Muscle layer of colon (tissue), 2 donors: ENCODE results near the gene EXO5.

Source experiments
- H3K27ac ChIP-seq: one replicate; pipeline ENCODE4 v1.7.0; 2013; ENCODE audit warnings: low read depth, mild to moderate bottlenecking, low read length, moderate library complexity
- H3K27me3 ChIP-seq, 2 donors: one replicate each; pipeline ENCODE4 v1.7.0; 2013; ENCODE audit warnings: low read length in 2 of 2, mild to moderate bottlenecking in 2 of 2; ENCODE audit not compliant: insufficient read depth in 2 of 2, control insufficient read depth in 1 of 2
- H3K36me3 ChIP-seq: one replicate; pipeline ENCODE4 v1.7.0; 2013; ENCODE audit warnings: mild to moderate bottlenecking, low read length; ENCODE audit not compliant: insufficient read depth
- H3K4me1 ChIP-seq: one replicate; pipeline ENCODE4 v1.7.0; 2013; ENCODE audit warnings: mild to moderate bottlenecking, low read length; ENCODE audit not compliant: insufficient read depth
- H3K4me3 ChIP-seq, 2 donors: one replicate each; pipeline ENCODE4 v1.7.0; 2013; ENCODE audit warnings: low read length in 2 of 2, low read depth in 1 of 2, mild to moderate bottlenecking in 1 of 2, moderate library complexity in 1 of 2
- H3K9ac ChIP-seq: one replicate; pipeline ENCODE4 v1.7.0; 2013; ENCODE audit warnings: low read length
- H3K9me3 ChIP-seq: one replicate; pipeline ENCODE4 v1.7.0; 2013; ENCODE audit warnings: mild to moderate bottlenecking, low read length
- donor health status: abdominal sarcoma.
- donor health status: Adenocarcinoma of cecum.

EXO5 gene

DNA sequence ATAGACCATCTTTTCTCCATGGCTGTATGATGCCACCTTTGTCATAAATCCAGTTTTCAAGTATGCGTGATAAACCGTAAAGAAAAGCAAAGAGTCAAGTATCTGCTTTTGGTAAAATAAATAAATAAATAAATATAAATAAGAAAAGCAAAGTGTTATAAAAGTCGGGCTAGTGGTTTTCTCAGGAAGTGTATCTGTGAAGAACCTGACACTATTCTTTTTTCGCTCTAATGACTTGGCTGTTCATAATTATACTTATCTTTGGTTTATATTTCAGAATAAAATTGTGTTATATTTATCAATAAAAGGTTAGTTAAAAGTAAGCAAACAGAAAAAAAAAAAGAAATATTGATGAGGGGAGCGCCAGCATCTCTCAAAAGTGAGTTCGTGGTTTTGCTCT lies 594 bp upstream of the EXO5 start:
- Histone ChIP-seq H3K36me3 (no peaks in the 10 kb centered on the region), H3K4me3 (peak overlapping the region; percentile 43 to 72), H3K9me3 (peaks cover 5% of the 10 kb centered on the region), H3K9ac (peak overlapping the region; percentile 74), H3K27me3 (no peaks in the 10 kb centered on the region), H3K27ac (peak overlapping the region; percentile 5), H3K4me1 (peaks cover 9% of the 10 kb centered on the region)

DNA sequence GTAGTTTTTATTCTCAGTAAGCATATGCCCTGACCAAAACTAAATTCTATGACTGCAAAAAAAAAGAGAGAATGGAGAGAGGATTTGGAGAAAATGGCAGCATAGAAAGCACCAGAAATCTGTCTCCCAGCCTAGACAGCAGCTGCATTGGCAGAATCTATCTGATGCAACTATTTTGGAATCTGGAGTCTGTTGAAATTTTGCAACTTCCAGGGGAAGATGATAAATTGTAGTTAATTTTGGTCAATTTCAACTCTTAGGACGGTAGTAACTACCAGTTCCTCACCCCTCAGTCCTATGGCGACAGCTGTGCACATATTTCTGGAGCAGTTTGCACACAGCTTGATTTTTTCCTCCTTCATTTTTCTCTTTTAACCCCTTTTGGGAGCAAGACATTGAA lies 10.9 kb downstream of the EXO5 start:
- Histone ChIP-seq H3K27me3 (no peaks in the 10 kb centered on the region), H3K4me3 (no peak overlapping the region), H3K36me3 (peaks cover 16% of the 10 kb centered on the region), H3K9me3 (peaks cover 6% of the 10 kb centered on the region), H3K27ac (no peak overlapping the region), H3K9ac (no peak overlapping the region), H3K4me1 (no peaks in the 10 kb centered on the region)

DNA sequence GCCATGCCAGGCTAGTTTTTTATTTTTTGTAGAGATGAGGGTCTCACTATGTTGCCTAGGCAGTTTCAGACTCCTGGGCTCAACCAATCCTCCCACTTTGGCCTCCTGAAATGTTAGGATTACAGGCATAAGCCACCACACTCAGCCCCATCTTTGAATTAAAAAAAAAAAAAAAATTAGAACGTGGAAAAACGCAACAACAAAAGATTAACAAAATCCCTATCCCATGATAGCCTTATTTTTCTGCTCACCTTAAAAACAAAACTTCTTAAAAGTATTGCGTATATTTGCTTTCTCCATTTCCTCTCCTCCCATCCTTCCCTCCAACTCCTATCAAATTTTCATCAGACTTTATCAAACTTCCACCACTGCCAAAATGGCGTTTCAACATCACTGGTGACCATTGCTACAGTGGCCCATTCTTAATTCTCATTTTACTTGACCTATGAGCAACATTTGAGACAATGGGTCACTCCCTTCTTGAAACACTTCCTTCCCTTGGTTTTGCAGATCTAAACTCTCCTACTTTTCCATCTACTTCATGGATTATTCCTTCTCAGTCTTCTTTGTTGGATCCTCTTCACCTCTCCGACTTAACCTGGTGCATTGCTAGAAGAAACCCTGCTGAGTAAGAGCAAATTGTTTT lies 22.3 kb downstream of the EXO5 start:
- H3K9me3 ChIP-seq = no peaks in the 10 kb centered on the region
- peak overlapping the region; percentile 81 for H3K27ac ChIP-seq
- peaks cover 13% of the 10 kb centered on the region for H3K4me1 ChIP-seq
- H3K4me3 ChIP-seq = peak overlapping the region; percentile 57 to 96
- no peaks in the 10 kb centered on the region for H3K36me3 ChIP-seq
- H3K9ac ChIP-seq = peak overlapping the region; percentile 72
- H3K27me3 ChIP-seq = no peaks in the 10 kb centered on the region

DNA sequence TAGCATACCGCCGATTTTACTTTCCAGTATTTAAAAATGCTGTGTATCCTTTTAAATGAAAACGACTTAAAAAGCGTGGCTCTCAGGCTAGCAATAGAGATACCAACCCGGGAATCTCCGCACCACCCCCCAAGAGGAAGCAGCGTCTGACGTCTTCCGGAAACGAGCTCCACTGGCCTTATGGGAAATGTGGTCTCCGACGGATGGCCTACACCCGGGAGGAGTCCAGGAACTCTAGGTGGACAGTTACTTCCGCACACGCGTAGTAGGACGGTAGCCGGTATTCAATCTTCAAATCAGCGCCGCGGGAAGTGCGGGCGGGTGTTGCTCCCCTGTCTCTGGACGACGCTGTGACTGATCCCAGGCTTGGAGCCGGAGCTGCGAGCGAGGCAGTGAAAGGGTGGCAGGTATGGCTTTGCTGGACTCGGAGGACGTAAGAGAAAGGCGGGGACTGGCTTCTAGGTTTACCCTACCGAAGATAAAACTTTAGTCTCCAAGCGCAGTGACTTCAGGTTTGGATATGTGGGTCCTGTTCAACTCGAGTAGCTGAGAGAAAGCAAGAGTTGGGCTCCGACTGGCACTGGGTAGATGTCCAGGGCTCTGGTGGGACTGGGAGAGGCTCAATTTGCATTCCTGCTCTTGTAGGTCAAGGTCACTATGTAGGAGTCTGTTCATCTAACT lies 23.0 kb downstream of the EXO5 start, which contains the start of gene ZNF684:
ZNF684 (plus strand) TSS at position 257 of the 681 bp plus-strand sequence. CDS start 1,530 bp downstream, outside the sequence.
- peak within 1 kb of the TSS; percentile 81 for H3K27ac ChIP-seq
- no peaks in the 10 kb centered on the region for H3K27me3 ChIP-seq
- H3K4me3 ChIP-seq = peak within 1 kb of the TSS; percentile 57 to 96
- H3K36me3 ChIP-seq = no peaks in the 10 kb centered on the region
- peak within 1 kb of the TSS; percentile 72 for H3K9ac ChIP-seq
- H3K4me1 ChIP-seq = peaks cover 13% of the 10 kb centered on the region
- H3K9me3 ChIP-seq = no peaks in the 10 kb centered on the region

DNA sequence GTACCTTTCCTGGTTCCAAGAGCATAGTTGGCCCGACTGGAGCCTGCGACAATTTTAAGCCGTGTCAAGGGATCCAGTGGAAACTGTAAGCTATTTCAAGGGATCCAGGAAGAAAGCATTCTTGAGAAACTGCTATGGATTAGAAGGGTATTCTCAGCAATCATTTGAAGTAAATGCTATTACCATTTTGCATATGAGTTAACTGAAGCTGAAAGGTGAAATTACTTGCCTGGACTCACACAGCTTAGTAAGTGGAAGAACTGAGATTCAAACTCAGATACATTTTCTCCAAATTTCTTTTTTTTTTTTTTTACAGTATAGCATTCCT lies 23.5 kb downstream of the EXO5 start:
- Histone ChIP-seq H3K9me3 (no peaks in the 10 kb centered on the region), H3K9ac (peak overlapping the region; percentile 72), H3K36me3 (no peaks in the 10 kb centered on the region), H3K4me1 (peaks cover 13% of the 10 kb centered on the region), H3K27me3 (no peaks in the 10 kb centered on the region), H3K4me3 (peak overlapping the region; percentile 57 to 96), H3K27ac (no peak overlapping the region)

DNA sequence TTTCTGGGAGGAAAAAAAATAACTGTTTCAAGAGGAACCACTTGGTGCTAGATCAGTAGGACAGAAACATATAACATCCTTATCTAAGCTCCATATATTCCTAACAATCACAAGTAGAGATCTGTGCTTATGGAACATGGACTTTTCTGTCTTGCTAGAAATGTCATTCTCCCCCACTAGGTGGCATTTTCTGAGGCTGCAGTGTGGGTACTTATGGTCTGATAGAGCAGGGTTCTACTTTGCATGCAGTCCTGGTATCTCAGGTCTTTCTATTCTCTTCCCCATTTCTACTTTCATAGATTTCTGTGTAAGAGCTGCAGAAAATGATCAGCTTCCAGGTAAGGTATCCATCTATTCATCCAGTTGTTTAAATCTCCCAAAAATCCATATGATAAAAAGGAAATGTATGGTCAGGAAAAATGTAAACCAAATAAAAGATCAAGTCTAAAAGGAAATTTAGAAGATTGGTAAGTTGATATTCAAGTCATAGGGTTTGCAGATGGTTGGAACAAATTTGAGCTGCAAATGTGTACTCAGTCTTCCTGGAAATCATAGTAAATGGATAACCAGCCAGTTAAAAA lies 24.4 kb downstream of the EXO5 start:
- H3K4me3 ChIP-seq = no peak overlapping the region
- no peaks in the 10 kb centered on the region for H3K9me3 ChIP-seq
- no peak overlapping the region for H3K27ac ChIP-seq
- peaks cover 13% of the 10 kb centered on the region for H3K4me1 ChIP-seq
- no peaks in the 10 kb centered on the region for H3K27me3 ChIP-seq
- H3K36me3 ChIP-seq = no peaks in the 10 kb centered on the region
- H3K9ac ChIP-seq = no peak overlapping the region

DNA sequence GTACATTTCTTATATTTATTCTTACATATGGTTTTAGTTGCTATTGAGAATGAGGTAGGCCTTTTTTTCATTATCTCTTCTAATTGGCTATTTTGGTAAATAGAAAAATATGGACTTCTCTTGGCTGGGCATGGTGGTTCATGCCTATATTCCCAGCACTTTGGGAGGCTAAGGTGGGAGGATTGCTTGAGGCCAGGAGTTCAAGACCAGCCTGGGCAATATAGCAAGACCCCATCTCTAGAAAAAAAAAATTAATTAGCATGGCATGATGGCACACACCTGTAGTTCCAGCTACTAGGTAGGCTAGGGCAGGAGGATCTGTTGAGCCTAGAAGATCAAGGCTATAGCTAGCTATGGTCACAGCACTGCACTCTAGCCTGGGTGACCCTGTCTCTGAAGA lies 26.0 kb downstream of the EXO5 start:
- no peak overlapping the region for H3K4me3 ChIP-seq
- H3K9me3 ChIP-seq = no peaks in the 10 kb centered on the region
- H3K4me1 ChIP-seq = peaks cover 13% of the 10 kb centered on the region
- no peaks in the 10 kb centered on the region for H3K27me3 ChIP-seq
- H3K27ac ChIP-seq = no peak overlapping the region
- no peak overlapping the region for H3K9ac ChIP-seq
- H3K36me3 ChIP-seq = no peaks in the 10 kb centered on the region

DNA sequence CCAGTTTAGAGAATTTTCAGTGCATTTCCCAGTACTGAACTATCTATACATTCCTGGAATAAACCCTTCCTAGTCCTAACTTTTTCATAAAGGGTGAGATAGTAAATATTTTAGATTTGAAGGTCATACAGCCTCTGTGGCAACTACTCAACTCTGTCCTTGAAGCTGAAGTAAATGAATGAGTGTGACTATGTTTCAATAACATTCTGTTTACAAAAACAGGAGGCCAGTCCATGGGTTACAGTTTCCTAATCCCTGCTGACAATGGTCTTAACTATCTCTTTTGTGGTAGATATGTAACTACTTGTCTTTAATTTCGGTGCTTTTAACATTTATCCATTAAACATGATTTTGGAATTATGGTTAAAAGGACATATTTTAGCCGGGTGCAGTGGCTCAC lies 27.2 kb downstream of the EXO5 start:
- Histone ChIP-seq H3K36me3 (peaks cover 7% of the 10 kb centered on the region), H3K9me3 (no peaks in the 10 kb centered on the region), H3K27ac (no peak overlapping the region), H3K27me3 (no peaks in the 10 kb centered on the region), H3K9ac (no peak overlapping the region), H3K4me1 (peaks cover 12% of the 10 kb centered on the region), H3K4me3 (no peak overlapping the region)

DNA sequence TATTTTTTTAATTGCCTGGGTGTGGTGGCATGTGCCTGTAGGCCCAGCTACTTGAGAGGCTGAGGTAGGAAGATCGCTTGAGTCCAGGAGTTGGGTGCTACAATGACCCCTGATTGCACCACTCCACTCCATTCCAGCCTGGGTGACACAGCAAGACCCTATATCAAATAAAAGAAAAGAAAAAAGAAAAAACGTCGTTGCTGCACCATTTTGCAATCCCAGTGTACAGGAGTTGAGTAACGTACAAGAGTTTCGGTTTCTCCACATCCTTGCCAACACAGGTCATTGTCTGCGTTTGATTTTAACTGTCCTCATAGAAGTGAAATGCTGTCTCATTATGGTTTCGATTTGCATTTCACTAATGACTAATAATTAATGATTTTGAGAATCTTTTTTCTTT lies 30.8 kb downstream of the EXO5 start:
- Histone ChIP-seq H3K27ac (no peak overlapping the region), H3K27me3 (no peaks in the 10 kb centered on the region), H3K4me3 (no peak overlapping the region), H3K9ac (no peak overlapping the region), H3K36me3 (peaks cover 26% of the 10 kb centered on the region), H3K4me1 (no peaks in the 10 kb centered on the region), H3K9me3 (no peaks in the 10 kb centered on the region)

DNA sequence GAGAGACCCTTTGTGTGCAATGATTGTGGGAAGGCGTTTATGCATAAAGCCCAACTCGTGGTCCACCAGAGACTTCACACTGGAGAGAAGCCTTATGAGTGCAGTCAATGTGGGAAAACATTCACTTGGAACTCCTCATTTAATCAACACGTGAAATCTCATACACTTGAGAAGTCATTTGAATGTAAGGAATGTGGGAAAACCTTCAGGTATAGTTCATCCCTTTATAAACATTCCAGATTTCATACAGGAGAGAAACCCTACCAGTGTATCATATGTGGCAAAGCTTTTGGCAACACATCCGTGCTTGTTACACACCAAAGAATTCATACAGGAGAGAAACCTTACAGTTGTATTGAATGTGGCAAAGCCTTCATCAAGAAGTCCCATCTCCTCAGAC lies 38.4 kb downstream of the EXO5 start:
- peaks cover 11% of the 10 kb centered on the region for H3K9me3 ChIP-seq

DNA sequence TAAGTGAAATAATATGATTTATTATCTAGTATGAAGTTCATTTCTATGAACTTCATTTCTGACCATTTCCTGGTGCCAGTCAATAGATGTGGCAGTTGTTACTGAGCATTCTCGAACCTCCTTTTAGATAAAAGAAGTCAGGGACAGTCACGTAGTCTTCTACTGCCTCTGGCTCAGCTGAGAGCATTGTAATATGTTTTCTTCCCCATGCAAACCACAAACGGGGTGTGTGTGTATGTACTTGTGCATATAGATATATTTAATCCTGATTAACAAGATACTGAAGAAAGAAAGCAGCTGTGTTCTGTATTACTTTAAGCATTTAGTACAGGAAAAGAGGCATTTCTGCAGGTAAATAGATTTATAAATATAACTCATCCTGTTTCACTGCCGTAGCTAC lies 44.5 kb downstream of the EXO5 start:
- H3K9ac ChIP-seq = no peak overlapping the region
- H3K27me3 ChIP-seq = no peaks in the 10 kb centered on the region
- H3K4me3 ChIP-seq = no peak overlapping the region
- no peak overlapping the region for H3K27ac ChIP-seq
- no peaks in the 10 kb centered on the region for H3K36me3 ChIP-seq
- H3K4me1 ChIP-seq = no peaks in the 10 kb centered on the region
- no peaks in the 10 kb centered on the region for H3K9me3 ChIP-seq

More for the DNA sequence above, 38.4 kb downstream of the EXO5 start:
- Histone ChIP-seq H3K27me3 (no peaks in the 10 kb centered on the region), H3K4me3 (no peak overlapping the region), H3K27ac (no peak overlapping the region), H3K36me3 (peaks cover 38% of the 10 kb centered on the region), H3K9ac (no peak overlapping the region), H3K4me1 (no peaks in the 10 kb centered on the region)
